ENCODE measurements around the gene NUMA1. TPM values are rescaled to one million over a fixed set of nuclear protein-coding genes. Genes with fewer than 3 reads are reported as not detected.

Gene NUMA1
- total and polyA plus RNA-seq, 2 of the 13 experiments (the other 11 are each of a cell fraction or from before 2014, with no cell fraction given): 57.3 to 60.2 TPM

DNA sequence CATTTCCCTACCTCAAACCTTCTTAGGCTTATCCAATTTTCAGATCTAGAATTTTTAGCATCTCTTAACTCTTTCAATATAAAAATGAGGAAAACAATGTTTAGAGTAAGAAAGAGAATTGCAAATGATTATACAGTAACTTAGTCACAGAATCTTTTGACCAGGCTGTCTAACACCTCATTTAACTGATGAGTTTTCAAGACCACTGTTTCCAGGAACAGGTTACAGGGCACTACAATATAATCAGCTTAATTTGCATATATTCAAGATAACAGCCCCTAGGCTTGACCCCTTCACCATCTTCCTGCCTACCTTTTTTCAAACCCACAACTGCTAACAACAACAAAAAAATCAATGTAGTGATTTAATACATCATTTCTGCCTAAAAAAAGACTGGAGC, 12.7 kb downstream of the NUMA1 start:
- H2AFZ ChIP-seq (ENCODE audit: low read length): no peak overlapping the region
- no peak for TF ChIP-seq HMG20B (CRISPR knock-in tag; conservative IDR thresholded peaks at IDR 0.05)
- TF ChIP-seq ZEB1 (IDR thresholded peaks at IDR 0.05; ENCODE audit: insufficient replicate concordance, low read depth): no peak
- no peak for TF ChIP-seq ZSCAN21 (CRISPR knock-in tag; IDR thresholded peaks at IDR 0.05; ENCODE audit: borderline replicate concordance)
- no peak for TF ChIP-seq HNF4G (IDR thresholded peaks at IDR 0.05; ENCODE audit: borderline replicate concordance, low read depth, low read length)
- TF ChIP-seq HNF4G (CRISPR knock-in tag; IDR thresholded peaks at IDR 0.05; ENCODE audit: borderline replicate concordance, low read depth): no peak
- TF ChIP-seq ZNF563 (CRISPR knock-in tag; IDR thresholded peaks at IDR 0.05): no peak
- no peak for TF ChIP-seq ATRX (CRISPR knock-in tag; IDR thresholded peaks at IDR 0.05; ENCODE audit: borderline replicate concordance)
- no peak for TF ChIP-seq CENPX (CRISPR knock-in tag; IDR thresholded peaks at IDR 0.05)
- no peak for TF ChIP-seq TBP (CRISPR knock-in tag; IDR thresholded peaks at IDR 0.05)
- TF ChIP-seq NR2F2 (IDR thresholded peaks at IDR 0.05; ENCODE audit: borderline replicate concordance, low read depth): no peak
- TF ChIP-seq ZNF550 (CRISPR knock-in tag; IDR thresholded peaks at IDR 0.05; ENCODE audit: borderline replicate concordance): no peak
- no peak for TF ChIP-seq KDM1A (CRISPR knock-in tag; IDR thresholded peaks at IDR 0.05)
- no peak for TF ChIP-seq ZNF501 (CRISPR knock-in tag; IDR thresholded peaks at IDR 0.05)
- no peak for TF ChIP-seq BCL3 (CRISPR knock-in tag; IDR thresholded peaks at IDR 0.05)
- TF ChIP-seq JUND (CRISPR knock-in tag; IDR thresholded peaks at IDR 0.05): no peak
- TF ChIP-seq AHDC1 (CRISPR knock-in tag; IDR thresholded peaks at IDR 0.05; ENCODE audit: borderline replicate concordance): no peak
- in situ Hi-C loops (cut with HindIII; ENCODE audit: extremely low pct_ligation_motif_present, low pct_unique_long_range_greater_than_20kb) (no loop called here), intact Hi-C loops (cut with micrococcal nuclease; ENCODE audit: unreplicated experiment) (no loop called here)
- ATAC-seq (no peak), DNase-seq (ENCODE audit: low spot score) (no peak), FAIRE-seq (no peak)
- no peak overlapping the region for H3K27ac ChIP-seq (ENCODE audit: extremely low read length, insufficient read depth, low read length)
- H3K36me3 ChIP-seq (replicated peaks in 1 of 2; ENCODE audit: control insufficient read depth in 1 of 2, insufficient read depth in 2 of 2, low read length in 2 of 2): peaks cover 0 to 26% of the 10 kb centered on the region in 2 experiments; a peak in 2 of 5 replicates
- ChIA-PET CTCF (ENCODE audit: low intra/inter-chr PET ratio, low total read pairs) (no interaction called here), POLR2A (interaction anchor here (1.4 kb wide), 1 partner anchor 12 kb away, joined by 4 read pairs; no protein-coding TSS in a partner anchor)
- no peak overlapping the region for H3K9ac ChIP-seq (ENCODE audit: insufficient read depth, low read depth, low read length)
- no peaks in the 10 kb centered on the region for H3K27me3 ChIP-seq (ENCODE audit: control insufficient read depth in 1 of 2, insufficient read depth in 2 of 2, low read length in 2 of 2)
- H3K4me2 ChIP-seq (ENCODE audit: low read depth, low read length): no peak overlapping the region
- H3K79me2 ChIP-seq (ENCODE audit: insufficient read depth, low read length): peaks cover 50% of the 10 kb centered on the region
- H3K9me3 ChIP-seq (ENCODE audit: low read length): no peaks in the 10 kb centered on the region
- no TSS peak for BruUV-seq (replicated peaks)
- H4K20me1 ChIP-seq (ENCODE audit: insufficient read depth, low read length): no peaks in the 10 kb centered on the region
- no peak overlapping the region for H3K4me3 ChIP-seq (replicated peaks in 1 of 3; ENCODE audit: insufficient read depth in 1 of 3, low read depth in 2 of 3, low read length in 3 of 3)
- H3K4me1 ChIP-seq (ENCODE audit: insufficient read depth, low read length): peaks cover 24% of the 10 kb centered on the region
